ENCODE data around the gene SLC9A1. TPM values are rescaled to one million over a fixed set of nuclear protein-coding genes. Genes with fewer than 3 reads are reported as not detected.

Gene SLC9A1
- total and polyA plus RNA-seq, 2 of the 8 experiments (the other 6 are each of a cell fraction or from before 2014, with no cell fraction given), result 11.3 to 25.1 TPM

DNA sequence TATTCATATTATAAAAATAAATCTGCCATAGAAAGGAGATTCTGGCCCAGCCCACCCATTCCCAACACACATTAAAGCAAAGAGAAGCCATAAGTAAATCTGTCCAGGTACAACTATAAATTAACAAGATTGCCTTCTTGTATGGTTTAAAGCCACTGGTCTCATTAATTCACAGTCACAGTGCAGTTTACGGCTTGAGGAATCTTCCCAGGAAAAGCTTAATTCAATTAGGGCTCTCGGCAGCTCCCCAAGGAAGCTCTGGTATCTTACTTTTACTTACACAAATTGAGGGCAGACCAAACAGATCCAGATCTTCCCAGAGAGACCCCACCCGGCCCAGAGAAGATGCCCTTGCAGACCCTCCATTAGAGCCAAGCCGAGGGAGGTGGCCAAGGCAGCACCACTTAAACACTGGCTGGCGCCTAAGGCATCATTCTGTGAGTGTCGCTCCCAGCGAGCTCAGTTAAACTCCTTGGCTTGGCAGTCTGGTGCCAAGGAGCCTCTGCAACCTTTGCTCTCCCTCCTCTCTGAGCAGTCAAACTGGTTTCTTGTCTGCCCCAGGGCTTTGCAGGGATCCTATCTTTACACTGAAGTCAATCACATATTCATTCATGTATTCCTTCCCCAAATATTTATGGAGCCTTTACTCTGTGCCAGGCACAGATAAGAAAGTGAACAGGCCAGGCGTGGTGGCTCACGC lies 10.7 kb downstream of the SLC9A1 start:
- Histone ChIP-seq H4K5ac (ENCODE audit: insufficient read length, low read depth, low read length) (no peak overlapping the region), H3K56ac (replicated peaks; ENCODE audit: insufficient read length, low read depth, low read length) (no peak overlapping the region), H2BK5ac (ENCODE audit: low read depth, low read length) (no peak overlapping the region), H3K9me3 (ENCODE audit: insufficient read depth in 2 of 2, low read depth in 1 of 2, low read length in 1 of 2) (no peaks in the 10 kb centered on the region), H2BK12ac (ENCODE audit: low read depth, low read length) (no peak overlapping the region), H3K4me2 (ENCODE audit: insufficient read depth in 1 of 2, low read depth in 2 of 2, low read length in 2 of 2) (no peak overlapping the region), H4K20me1 (replicated peaks in 1 of 2; ENCODE audit: control insufficient read depth in 1 of 2, insufficient read depth in 2 of 2, low read length in 2 of 2) (no peaks in the 10 kb centered on the region), H2BK15ac (ENCODE audit: low read length) (no peak overlapping the region), H3K27me3 (replicated peaks in 1 of 4; ENCODE audit: control insufficient read depth in 3 of 4, extremely low read depth in 1 of 4, insufficient read depth in 3 of 4, low read length in 3 of 4) (no peaks in the 10 kb centered on the region), H3K4me3 (ENCODE audit: extremely low read depth in 1 of 4, insufficient read depth in 2 of 4, low read depth in 3 of 4, low read length in 4 of 4) (no peak overlapping the region), H2AFZ (ENCODE audit: low read length) (no peak overlapping the region), H2BK20ac (ENCODE audit: low read length) (no peak overlapping the region), H3K79me2 (ENCODE audit: control insufficient read depth in 1 of 2, insufficient read depth in 2 of 2, low read length in 2 of 2) (peaks cover 0 to 33% of the 10 kb centered on the region in 2 experiments; a peak in 2 of 4 replicates), H3K4ac (replicated peaks; ENCODE audit: insufficient read length, low read depth, low read length) (no peak overlapping the region), H3K9ac (replicated peaks in 1 of 4; ENCODE audit: extremely low read depth in 1 of 4, low read depth in 3 of 4, low read length in 3 of 4) (no peak overlapping the region), H3K79me1 (ENCODE audit: low read depth, low read length) (peaks cover 18% of the 10 kb centered on the region), H3K4me1 (replicated peaks in 1 of 4; ENCODE audit: control insufficient read depth in 3 of 4, insufficient read depth in 4 of 4, low read length in 3 of 4) (peaks cover 12 to 21% (median 16%) of the 10 kb centered on the region in 4 experiments), H2BK120ac (replicated peaks; ENCODE audit: low read depth, low read length) (no peak overlapping the region), H3K27ac (ENCODE audit: low read depth, low read length) (no peak overlapping the region), H3K14ac (ENCODE audit: insufficient read length) (no peak overlapping the region), H3K36me3 (ENCODE audit: control insufficient read depth in 2 of 4, insufficient read depth in 4 of 4, low read length in 3 of 4) (no peaks in the 10 kb centered on the region), H2AK5ac (ENCODE audit: low read depth, low read length) (no peak overlapping the region; the same call in 1 of the 2 replicates), H3K18ac (ENCODE audit: extremely low read depth, low read length) (no peak overlapping the region), H4K91ac (replicated peaks; ENCODE audit: insufficient read length, low read length) (no peak overlapping the region), H3K23ac (ENCODE audit: insufficient read length) (no peak overlapping the region), H4K8ac (ENCODE audit: extremely low read depth, insufficient read depth, low read length) (no peak overlapping the region), H3K23me2 (ENCODE audit: low read depth, low read length) (no peaks in the 10 kb centered on the region; the same call in 1 of the 2 replicates)
- WGBS, 2 experiments (ENCODE audit: extremely low coverage in 1 of 2, insufficient coverage in 1 of 2, insufficient read length in 1 of 2, insufficient replicate concordance in 2 of 2, low coverage in 1 of 2, low lambda C conversion rate in 2 of 2, missing lambda C conversion rate in 1 of 2), result 86% methylated on average over 9 of the region's 9 CpGs; no CpG with 5 or more reads in 1 of the 2 experiments
- ChIA-PET CTCF (ENCODE audit: partially characterized antibody) (interaction anchor here (0.6 to 15.3 kb wide), 8 partner anchors 8 to 243 kb away, joined by 3 to 166 read pairs (median 38); partner anchors contain the start of gene SLC9A1), POLR2A (ENCODE audit: partially characterized antibody) (interaction anchor here (1.2 to 14.5 kb wide), 3 partner anchors 10 to 16 kb away, joined by 4 to 257 read pairs (median 5); partner anchors contain the start of gene SLC9A1)
- FAIRE-seq, result no peak
- DNase-seq (ENCODE audit: low read depth in 1 of 2, low spot score in 2 of 2), result no peak
- TF ChIP-seq NRF1 (IDR thresholded peaks at IDR 0.05; ENCODE audit: low read depth, low read length) (no peak), CEBPB (IDR thresholded peaks at IDR 0.05; ENCODE audit: low read depth, low read length) (no peak), SP1 (IDR thresholded peaks at IDR 0.05; ENCODE audit: low read depth, low read length) (no peak), SIN3A (conservative IDR thresholded peaks at IDR 0.05 in 1 of 2, IDR thresholded peaks at IDR 0.05 in 1 of 2; ENCODE audit: low read depth in 1 of 2, low read length in 2 of 2) (no peak), BACH1 (IDR thresholded peaks at IDR 0.05; ENCODE audit: low read length) (no peak), TAF1 (IDR thresholded peaks at IDR 0.05; ENCODE audit: low read depth, low read length) (no peak), FOSL1 (IDR thresholded peaks at IDR 0.05; ENCODE audit: insufficient read depth, low read depth, low read length) (no peak), TCF12 (IDR thresholded peaks at IDR 0.05; ENCODE audit: low read depth, low read length) (no peak)

Measured in H1 (cell line).